HG03460 (cell line): ENCODE measurements around the gene EHD1.

Experiments
- ATAC-seq: cut with Tn5 transposase; IDR thresholded peaks from one replicate; pipeline ENCODE4 v1.9.1; 2021; ENCODE audit not compliant: unreplicated experiment

EHD1 gene

GRCh38 chr11:64875369-64876228 lies 2.8 kb downstream of the EHD1 start:
- no peak for ATAC-seq

GRCh38 chr11:64874308-64875240 lies 3.8 kb downstream of the EHD1 start:
- no peak for ATAC-seq

- no peak for ATAC-seq
Observed at GRCh38 chr11:64872790-64873488, 5.5 kb downstream of the EHD1 start.

- no peak for ATAC-seq
Observed at GRCh38 chr11:64871492-64871891, 6.9 kb downstream of the EHD1 start.

GRCh38 chr11:64870893-64871466 lies 7.4 kb downstream of the EHD1 start:
- no peak for ATAC-seq

DNA sequence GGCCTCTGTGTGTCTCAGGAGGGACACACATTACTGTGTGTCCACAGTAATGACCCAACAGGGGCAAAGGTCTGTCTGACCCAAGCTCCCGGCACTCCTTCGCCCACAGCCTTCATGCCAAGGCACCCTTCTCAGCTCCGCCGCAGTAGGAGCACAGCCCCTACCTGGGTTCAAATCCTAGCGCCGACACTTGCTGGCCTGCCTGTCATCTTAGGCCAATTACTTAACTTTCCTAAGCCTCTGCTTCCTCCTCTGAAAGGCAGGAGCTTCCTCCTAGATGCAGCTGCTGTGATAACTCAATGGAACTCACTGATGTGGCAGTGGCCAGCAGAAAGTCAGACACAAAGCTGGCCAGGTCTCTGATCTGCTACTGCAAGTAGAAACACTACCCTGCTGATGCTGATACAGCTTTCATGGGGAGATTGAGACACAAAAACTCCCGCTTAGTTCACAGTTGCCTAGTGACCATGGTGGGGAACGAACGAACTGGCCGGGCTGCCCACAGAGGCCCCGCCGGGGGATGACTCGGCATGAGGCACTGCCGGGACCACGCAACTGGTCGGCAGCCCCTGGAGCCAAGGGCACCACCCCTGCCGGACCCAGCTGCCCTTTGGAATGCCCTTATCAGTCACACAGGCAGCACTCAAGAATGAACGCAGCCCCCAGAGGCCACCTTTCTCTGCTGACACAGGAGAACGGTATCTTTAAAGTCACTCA lies 8.1 kb downstream of the EHD1 start:
- no peak for ATAC-seq

DNA sequence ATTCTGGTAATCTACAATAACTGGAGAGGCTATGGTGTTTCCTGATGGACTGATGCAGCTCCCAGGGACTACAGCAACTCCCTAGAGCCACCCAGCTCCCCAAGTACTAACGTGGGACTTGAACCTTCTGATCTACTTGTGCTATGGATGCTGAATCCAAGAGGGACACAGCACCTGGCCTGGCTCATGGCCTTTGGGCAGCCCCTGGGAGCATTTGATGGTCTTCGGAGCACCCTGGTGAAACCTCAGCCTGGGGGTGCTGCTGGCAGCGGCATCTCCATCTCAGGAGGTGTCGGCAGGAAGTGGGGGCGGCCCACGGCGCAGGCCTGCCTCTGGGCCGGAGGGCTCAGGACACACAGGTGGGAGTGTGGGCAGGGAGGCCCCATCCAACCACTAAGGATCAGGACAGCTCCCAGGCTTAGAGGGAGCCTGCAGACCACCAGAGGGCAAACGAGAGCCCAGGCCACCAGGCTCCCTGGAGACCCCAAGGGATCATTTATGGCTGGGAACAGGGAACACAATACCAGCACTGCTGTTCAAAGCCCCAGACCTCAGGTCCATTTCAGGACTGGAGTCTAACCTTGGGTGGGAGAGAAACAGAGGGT lies 8.7 kb downstream of the EHD1 start:
- ATAC-seq: no peak

DNA sequence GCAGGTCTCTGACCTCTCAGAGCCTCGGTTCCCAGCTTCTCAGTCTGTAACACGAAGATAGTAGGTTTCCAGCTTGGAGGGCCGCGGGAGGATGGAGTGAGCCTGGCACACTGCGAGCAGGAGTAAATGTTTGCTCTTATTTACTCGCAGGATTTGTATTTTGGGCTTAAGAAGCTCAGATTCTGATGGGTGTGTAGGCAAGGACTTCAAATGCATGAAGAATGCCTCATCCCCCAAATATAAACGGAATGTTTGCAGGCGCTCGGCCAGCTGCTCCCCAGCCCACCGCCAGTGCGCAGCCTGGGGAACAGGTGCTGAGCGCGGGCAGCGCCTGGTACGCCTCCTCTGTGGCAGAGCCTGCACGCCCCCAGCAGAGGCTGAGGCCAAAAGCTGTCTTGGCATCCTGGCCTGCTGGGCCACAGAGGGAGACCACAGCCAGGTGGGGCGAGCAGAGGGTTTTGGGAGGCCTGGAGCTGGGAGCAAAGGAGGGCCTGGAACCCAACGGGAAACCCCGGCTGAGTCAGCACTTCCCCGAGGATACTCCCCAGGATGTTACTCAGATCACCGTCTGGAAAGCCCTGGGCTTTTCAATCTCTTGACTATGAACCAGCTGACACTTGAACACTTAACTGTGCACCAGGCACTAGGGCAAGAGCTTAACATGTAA lies 9.4 kb downstream of the EHD1 start:
- no peak for ATAC-seq

GRCh38 chr11:64867748-64868462 lies 10.5 kb downstream of the EHD1 start:
- ATAC-seq: no peak

GRCh38 chr11:64866173-64866491 lies 12.3 kb downstream of the EHD1 start:
- ATAC-seq: no peak

DNA sequence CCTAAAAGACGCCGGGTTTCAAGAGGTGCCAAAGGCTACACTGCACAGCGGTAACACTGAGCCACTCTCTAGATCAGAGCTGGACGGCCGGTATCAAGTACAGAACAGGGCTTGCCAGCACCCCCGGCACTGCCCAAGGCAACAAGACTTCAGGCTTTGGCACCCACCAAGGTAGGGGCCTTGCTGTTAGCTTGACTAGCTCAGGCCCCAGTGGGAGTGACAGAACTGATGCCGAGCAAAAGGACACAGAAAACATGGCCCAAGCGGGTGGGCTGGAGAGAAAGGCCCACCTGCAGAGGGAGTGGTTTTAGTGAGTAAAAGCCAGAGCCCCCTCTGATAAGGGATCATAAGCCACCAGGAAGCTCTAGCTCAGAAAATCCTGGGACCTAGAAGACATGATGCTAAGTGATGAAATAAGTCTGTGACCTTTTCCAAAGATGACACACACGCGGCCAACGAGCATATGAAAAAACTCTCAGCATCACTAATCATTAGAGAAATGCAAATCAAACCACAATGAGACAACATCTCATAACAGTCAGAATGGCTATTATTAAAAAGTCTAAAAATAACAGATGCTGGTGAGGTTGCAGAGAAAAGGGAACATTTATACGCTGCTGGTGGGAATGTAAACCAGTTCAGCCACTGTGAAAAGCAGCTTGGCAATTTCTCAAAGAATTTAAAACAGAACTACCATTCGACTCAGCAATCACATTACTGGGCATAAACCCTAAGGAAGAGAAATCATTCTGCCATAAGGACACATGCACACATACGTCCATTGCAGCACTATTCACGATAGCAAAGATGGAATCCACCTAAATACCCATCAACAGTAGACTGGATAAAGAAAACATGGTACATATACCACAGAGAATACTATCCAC lies 12.9 kb downstream of the EHD1 start:
- no peak for ATAC-seq

- ATAC-seq: no peak
Observed at GRCh38 chr11:64864473-64865285, 13.7 kb downstream of the EHD1 start.

DNA sequence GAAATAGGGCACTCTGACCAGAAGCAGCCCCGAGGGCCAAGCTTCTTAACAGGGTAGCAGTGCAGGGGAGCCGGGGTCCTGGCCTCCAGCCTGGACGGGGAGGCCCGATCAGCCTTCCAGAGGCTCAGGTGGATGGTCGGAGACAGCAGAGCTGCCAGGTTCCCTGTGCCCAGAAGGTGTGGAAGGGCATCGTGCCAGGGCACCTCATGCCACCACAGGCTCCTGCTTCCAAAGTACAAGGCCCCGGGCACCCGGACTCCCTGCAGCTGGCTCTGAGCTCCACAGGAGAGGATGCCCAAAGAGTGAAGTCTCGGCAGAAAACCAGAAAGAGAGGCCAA lies 14.3 kb downstream of the EHD1 start:
- ATAC-seq: no peak

DNA sequence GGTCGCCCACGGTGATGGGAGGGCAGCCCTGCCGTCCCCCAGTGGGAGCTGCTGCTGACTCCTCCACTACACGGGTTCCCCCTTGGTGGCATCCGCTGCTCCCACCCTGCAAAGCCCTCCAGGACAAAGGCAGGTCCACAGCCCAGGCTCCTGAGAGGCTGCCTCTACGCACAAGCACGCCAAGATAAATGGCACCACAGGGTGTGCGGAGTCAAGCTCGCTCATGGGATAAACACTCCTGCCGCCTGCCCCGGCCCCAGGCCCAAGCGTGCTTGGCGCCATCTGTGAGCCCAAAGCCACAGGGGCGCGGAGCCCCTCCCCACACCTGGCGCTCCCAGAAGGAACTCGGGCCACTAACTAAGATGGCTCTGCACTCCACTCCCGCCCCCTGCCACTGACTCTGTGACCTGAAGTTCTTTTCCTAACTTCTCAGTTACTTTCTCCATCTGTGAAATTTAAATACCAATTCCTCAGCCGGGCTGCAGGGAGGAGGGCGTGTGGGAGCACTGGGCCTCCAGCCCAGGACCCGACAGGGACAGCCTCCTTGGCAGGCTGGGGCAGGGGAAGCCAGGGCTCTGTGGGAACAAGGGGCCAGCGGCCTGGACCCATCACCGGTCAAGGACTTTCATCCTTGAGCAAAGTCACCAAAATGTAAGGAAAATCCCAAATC lies 14.9 kb downstream of the EHD1 start:
- ATAC-seq: no peak

- no peak for ATAC-seq
Observed at GRCh38 chr11:64862987-64863390, 15.4 kb downstream of the EHD1 start.

DNA sequence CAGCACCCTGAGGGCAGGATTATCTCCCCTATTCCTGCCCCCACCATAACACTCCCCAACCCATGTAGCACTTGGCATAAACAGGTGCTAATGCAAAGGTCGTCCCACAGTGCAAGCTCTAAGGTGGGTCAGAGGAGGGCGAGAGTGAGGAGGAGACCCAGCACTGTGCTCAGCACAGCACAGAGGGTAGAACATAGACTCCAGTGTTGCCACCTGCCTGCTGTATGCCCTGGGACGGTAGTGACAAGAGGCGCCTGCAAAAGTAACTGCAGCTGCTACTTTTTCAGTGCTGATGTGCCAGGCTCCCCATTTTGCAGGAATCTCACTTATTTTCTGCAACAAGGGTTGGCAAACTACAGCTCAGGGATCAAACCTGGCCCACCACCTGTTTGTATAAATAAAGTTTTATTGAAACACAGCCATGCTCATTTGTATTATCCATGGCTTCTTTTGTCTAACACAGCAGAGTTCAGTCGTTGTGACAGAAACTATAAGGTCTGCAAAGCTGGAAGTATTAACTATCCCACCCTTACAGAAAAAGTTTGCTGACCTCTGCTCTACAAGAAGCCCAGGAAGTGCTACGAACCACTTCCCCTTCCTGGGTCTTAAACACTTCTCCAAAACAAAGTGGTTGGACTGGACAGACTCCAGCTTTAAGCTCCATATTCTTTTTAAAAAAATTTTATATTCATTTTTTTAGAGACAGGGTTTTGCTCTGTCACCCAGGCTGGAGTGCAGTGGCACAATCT lies 17.0 kb downstream of the EHD1 start:
- no peak for ATAC-seq
